K562 (cell line): ENCODE measurements around the gene KCNG1. TPM values are rescaled to one million over a fixed set of nuclear protein-coding genes. Genes with fewer than 3 reads are reported as not detected.

Experiments used
- ATAC-seq: fragments of 200-7000 bp; cut with Tn5 transposase; 3 replicates; pipeline ENCODE4 v1.9.1; 2020; ENCODE audit warnings: moderate library complexity
- BruUV-seq: library from RNA; stranded (reverse); fragments of 400-500 nt; replicated peaks from 2 replicates; lab custom pipeline; 2021; lab: Mats Ljungman, UMichigan
- CTCF ChIA-PET: fragments of 300-600 bp; formaldehyde crosslinking; extraction: SDS; loops from one replicate; lab custom pipeline; 2021; ENCODE audit warnings: low intra/inter-chr PET ratio; lab: Yijun Ruan, JAX
- POLR2A ChIA-PET: fragments of 300-600, 350-650 bp; sonication (Branson Sonifier 250); formaldehyde crosslinking; extraction: SDS; loops from one replicate; lab custom pipeline; 2021; ENCODE audit warnings: antibody characterized with exemption, inconsistent platforms; lab: Yijun Ruan, JAX
- DNase-seq, 4 experiments: peaks; one replicate each; pipeline versions ENCODE4 v3.0.0 to v3.0.0-alpha.2; 2011 to 2018; ENCODE audit warnings: low spot score in 3 of 4, mixed read lengths in 3 of 4; ENCODE audit errors: extremely low read depth in 1 of 4
- FAIRE-seq: peaks from 2 replicates; lab custom pipeline; 2011; peaks lifted over from hg19 to GRCh38; lab: Jason Lieb, UNC
- H2AFZ ChIP-seq: 2 replicates; pipeline ENCODE4 v1.6.0; 2011; ENCODE audit warnings: low read depth, low read length, control low read depth, inconsistent platforms
- H3K27ac ChIP-seq: fragments of 200-600 bp; 3 replicates; pipeline ENCODE4 v1.8.0; 2011; ENCODE audit warnings: low read depth, mild to moderate bottlenecking, control low read depth, inconsistent platforms, low read length, moderate library complexity, mixed read lengths; ENCODE audit errors: extremely low read depth
- H3K27me3 ChIP-seq, 2 experiments: fragments of 300-600 bp in 1 of 2; 2 replicates in 1 of 2; 3 replicates in 1 of 2; pipeline versions ENCODE4 v1.6.0 to v1.8.0; 2011; ENCODE audit warnings: inconsistent platforms in 2 of 2, low read length in 2 of 2, mild to moderate bottlenecking in 1 of 2, mixed read lengths in 1 of 2, moderate library complexity in 1 of 2; ENCODE audit not compliant: control insufficient read depth in 2 of 2, insufficient read depth in 2 of 2
- H3K36me3 ChIP-seq: fragments of 300-600 bp; 3 replicates; pipeline ENCODE4 v1.8.0; 2011; ENCODE audit warnings: mild to moderate bottlenecking, low read length, inconsistent platforms; ENCODE audit not compliant: control insufficient read depth, insufficient read depth
- H3K4me1 ChIP-seq, 2 experiments: fragments of 200-600 bp in 1 of 2; replicated peaks in 1 of 2; 2 replicates in 1 of 2; 3 replicates in 1 of 2; pipeline versions ENCODE4 v1.5.1 to v1.8.0; 2011; ENCODE audit warnings: inconsistent platforms in 2 of 2, low read length in 2 of 2, mild to moderate bottlenecking in 1 of 2, mixed read lengths in 1 of 2, moderate library complexity in 1 of 2; ENCODE audit not compliant: control insufficient read depth in 2 of 2, insufficient read depth in 2 of 2
- H3K4me2 ChIP-seq: 2 replicates; pipeline ENCODE4 v1.6.1; 2011; ENCODE audit warnings: low read length, control low read depth, inconsistent platforms, mixed read lengths; ENCODE audit not compliant: insufficient read depth
- H3K4me3 ChIP-seq: fragments of 200-600 bp; sonication (generic), shearing (Covaris generic); 2 replicates; pipeline ENCODE4 v1.5.1; 2016; ENCODE audit warnings: control low read depth, inconsistent platforms
- H3K79me2 ChIP-seq: fragments of 200-600 bp; 3 replicates; pipeline ENCODE4 v1.8.0; 2011; ENCODE audit warnings: low read length, inconsistent platforms; ENCODE audit not compliant: control insufficient read depth, insufficient read depth
- H3K9ac ChIP-seq, 2 experiments: 2 replicates each; pipeline versions ENCODE4 v1.6.0 to v1.6.1; 2011; ENCODE audit warnings: low read depth in 2 of 2, low read length in 2 of 2, control low read depth in 1 of 2, inconsistent platforms in 1 of 2, mild to moderate bottlenecking in 1 of 2, mixed read lengths in 1 of 2; ENCODE audit not compliant: insufficient read depth in 1 of 2
- H3K9me1 ChIP-seq: one replicate; pipeline ENCODE4 v1.6.0; 2011; ENCODE audit warnings: inconsistent platforms, mild to moderate bottlenecking, low read length, moderate library complexity; ENCODE audit not compliant: control insufficient read depth, insufficient read depth
- H3K9me3 ChIP-seq: replicated peaks from 2 replicates; pipeline ENCODE4 v1.5.1; 2011; ENCODE audit warnings: low read depth, low read length, inconsistent platforms; ENCODE audit not compliant: control insufficient read depth, insufficient read depth
- H4K20me1 ChIP-seq: replicated peaks from 2 replicates; pipeline ENCODE4 v1.6.1; 2011; ENCODE audit warnings: low read length, inconsistent platforms, mixed read lengths; ENCODE audit not compliant: control insufficient read depth, insufficient read depth
- ARID1B ChIP-seq: fragments of 450-650 bp; IDR thresholded peaks from 2 replicates; pipeline ENCODE4 v1.6.1; 2016; ENCODE audit warnings: antibody characterized with exemption, mild to moderate bottlenecking, inconsistent platforms
- CSDE1 ChIP-seq, 2 experiments: fragments of 450-650 bp; IDR thresholded peaks; 2 replicates each; pipeline ENCODE4 v1.6.1; 2016; ENCODE audit warnings: mild to moderate bottlenecking in 1 of 2
- ESRRA ChIP-seq: fragments of 450-650 bp; IDR thresholded peaks from 2 replicates; pipeline ENCODE4 v1.6.1; 2014; ENCODE audit warnings: low read depth, mild to moderate bottlenecking, moderate library complexity, borderline replicate concordance
- FOXA3 ChIP-seq, 2 experiments: fragments of 450-650 bp in 1 of 2; sonication (generic) in 1 of 2; formaldehyde crosslinking; IDR thresholded peaks in 1 of 2; conservative IDR thresholded peaks in 1 of 2; 2 replicates each; pipeline versions ENCODE4 v1.4.0 to v1.8.0; 2020 to 2022; ENCODE audit warnings: mild to moderate bottlenecking in 2 of 2, missing genetic modification reagents in 1 of 2
- HCFC1 ChIP-seq: IDR thresholded peaks from 2 replicates; pipeline ENCODE4 v1.6.1; 2012; ENCODE audit warnings: low read depth, low read length, improper control_type of control experiment
- HDGF ChIP-seq: fragments of 450-650 bp; IDR thresholded peaks from 2 replicates; pipeline ENCODE4 v1.6.1; 2016
- JUNB ChIP-seq: fragments of 450-650 bp; formaldehyde crosslinking; conservative IDR thresholded peaks from 2 replicates; pipeline ENCODE4 v1.4.0; 2020; ENCODE audit warnings: mild to moderate bottlenecking
- STAG1 ChIP-seq: sonication (generic); formaldehyde crosslinking; IDR thresholded peaks from 2 replicates; pipeline ENCODE4 v1.5.0; 2020; ENCODE audit warnings: missing genetic modification reagents, borderline replicate concordance
- ZC3H4 ChIP-seq: sonication (generic); formaldehyde crosslinking; IDR thresholded peaks from 2 replicates; pipeline ENCODE4 v1.9.0; 2021; ENCODE audit warnings: missing genetic modification reagents, borderline replicate concordance
- ZNF764 ChIP-seq: fragments of 250-450 bp; sonication (Bioruptor Pico); IDR thresholded peaks from 2 replicates; pipeline ENCODE4 v1.4.0; 2020; ENCODE audit warnings: low read depth, mild to moderate bottlenecking, moderate library complexity
- WGBS: fragments of 100-300 bp; shearing (Covaris generic); methylation state at CpG from one replicate; pipeline ENCODE4 v1.1.6; 2016; ENCODE audit warnings: low coverage, mixed read lengths; ENCODE audit not compliant: insufficient coverage; ENCODE audit errors: missing lambda C conversion rate; 5-methylcytosine and 5-hydroxymethylcytosine counted together
- in situ Hi-C: fragments of 300-500 bp; cut with MboI; formaldehyde crosslinking; loops from 4 replicates; pipeline ENCODE4 v1.15.0; 2018; ENCODE audit warnings: inconsistent platforms, mixed read lengths
- intact Hi-C: fragments of 100-400 bp; cut with micrococcal nuclease; formaldehyde crosslinking; loops from 2 replicates; pipeline ENCODE4 v1.14.2; 2022
- polyA plus RNA-seq, 8 experiments: library from polyadenylated mRNA; depleted of rRNA in 4 of 8; stranded (reverse) in 5 of 8; unstranded in 3 of 8; fragments of >200 nt; fragmentation: Nextera tagmentation in 2 of 8; fragmentation: Illumina TruSeq in 1 of 8; extraction: Ambion mirVana in 2 of 8; extraction: Trizol in 1 of 8; gene quantifications; 2 replicates each; pipeline versions ENCODE4 v1.2.1 to v1.2.3, GENCODE V29; 2011 to 2014; ENCODE audit warnings: inconsistent platforms in 1 of 8, missing spikeins in 1 of 8
- total RNA-seq, 7 experiments: library from RNA; depleted of rRNA in 6 of 7; stranded (reverse); fragments of >200 nt in 6 of 7; fragmentation: Illumina TruSeq in 2 of 7; extraction: Trizol in 2 of 7; gene quantifications; 2 replicates each; pipeline versions ENCODE4 v1.2.1 to v1.2.3, GENCODE V29; 2011 to 2021; ENCODE audit warnings: low replicate concordance in 1 of 7
- TF ChIP-seq, protein P1 (sequence below): sonication (generic); formaldehyde crosslinking; IDR thresholded peaks from 2 replicates; pipeline ENCODE4 v1.8.1; 2023; ENCODE audit warnings: mild to moderate bottlenecking, missing genetic modification reagents
- TF ChIP-seq, protein P2 (sequence below): fragments of 450-650 bp; IDR thresholded peaks from one replicate; pipeline ENCODE4 v1.6.1; 2018; ENCODE audit warnings: mild to moderate bottlenecking, moderate library complexity; ENCODE audit not compliant: partially characterized antibody
- TF ChIP-seq, protein P3 (sequence below), 2 experiments: fragments of 250-450 bp in 1 of 2; fragments of 450-650 bp in 1 of 2; sonication (Bioruptor Pico) in 1 of 2; IDR thresholded peaks; 2 replicates each; pipeline versions ENCODE4 v1.6.1 to v1.8.0; 2016 to 2021; ENCODE audit warnings: mild to moderate bottlenecking in 2 of 2, moderate library complexity in 2 of 2, missing compliant biosample characterization in 1 of 2, missing genetic modification characterization in 1 of 2
- TF ChIP-seq, protein P4 (sequence below): fragments of 450-650 bp; formaldehyde crosslinking; IDR thresholded peaks from 2 replicates; pipeline ENCODE4 v1.4.0; 2020; ENCODE audit warnings: mild to moderate bottlenecking, moderate library complexity
- TF ChIP-seq, protein P5 (sequence below): fragments of 250-450 bp; sonication (Bioruptor Pico); IDR thresholded peaks from 2 replicates; pipeline ENCODE4 v1.8.0; 2021; ENCODE audit warnings: moderate library complexity, mild to moderate bottlenecking, inconsistent platforms
- TF ChIP-seq, protein P6 (sequence below), 3 experiments: fragments of 200-800 bp in 1 of 3; sonication (Bioruptor generic) in 1 of 3; sonication (generic) in 1 of 3; formaldehyde crosslinking in 1 of 3; IDR thresholded peaks; 2 replicates each; pipeline versions ENCODE4 v1.6.1 to v1.8.0; 2016 to 2022; ENCODE audit warnings: mild to moderate bottlenecking in 2 of 3, missing compliant biosample characterization in 2 of 3, missing genetic modification characterization in 2 of 3, missing genetic modification reagents in 1 of 3

Gene KCNG1
- total and polyA plus RNA-seq, 9 of the 15 experiments (the other 6 are each of a cell fraction or from before 2014, with no cell fraction given) = 0.06 to 1.5 (median 0.22) TPM; not detected in 2

DNA sequence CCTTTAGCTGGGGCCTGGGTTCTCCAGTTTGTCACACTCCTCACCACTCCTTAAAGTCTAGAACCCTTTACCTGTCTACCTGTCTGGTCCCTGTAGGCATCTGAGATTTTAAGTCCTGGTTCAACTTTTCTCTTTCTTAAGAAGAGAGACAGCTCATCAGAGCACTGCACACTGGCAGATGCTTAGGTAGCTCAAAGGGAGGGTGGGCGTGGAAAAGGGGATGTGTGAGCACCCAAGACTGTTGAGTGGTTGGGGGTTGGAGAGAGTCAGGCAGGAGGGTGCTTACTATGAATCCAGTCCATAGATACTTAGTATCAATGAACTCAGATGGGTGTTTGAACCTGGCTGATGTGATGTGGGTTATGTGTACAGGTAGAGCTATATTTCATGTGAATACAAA, 6.6 kb upstream of the KCNG1 start:
- ChIA-PET POLR2A (interaction anchor here (1.1 kb wide), 1 partner anchor 340 kb away, joined by 3 read pairs; no protein-coding TSS in a partner anchor), CTCF (no interaction called here)
- BruUV-seq = no TSS peak
- H3K4me3 ChIP-seq = no peak overlapping the region
- no peaks in the 10 kb centered on the region for H3K36me3 ChIP-seq
- peaks cover 8 to 31% of the 10 kb centered on the region in 2 experiments; a peak in 4 of 5 replicates for H3K27me3 ChIP-seq
- WGBS = 0% methylated on average over 1 of the region's 1 CpG
- H3K9me1 ChIP-seq = no peaks in the 10 kb centered on the region
- no peak overlapping the region for H3K4me2 ChIP-seq
- H4K20me1 ChIP-seq = no peaks in the 10 kb centered on the region
- no peak overlapping the region for H3K27ac ChIP-seq
- in situ Hi-C loops (no loop called here), intact Hi-C loops (no loop called here)
- ATAC-seq (no peak), DNase-seq (no peak), FAIRE-seq (no peak)
- H2AFZ ChIP-seq = no peak overlapping the region
- H3K79me2 ChIP-seq = no peaks in the 10 kb centered on the region
- H3K4me1 ChIP-seq = peaks cover 0 to 11% of the 10 kb centered on the region in 2 experiments; a peak in 2 of 5 replicates
- H3K9me3 ChIP-seq = no peaks in the 10 kb centered on the region
- no peak overlapping the region for H3K9ac ChIP-seq
- no peak for TF ChIP-seq HCFC1
- TF ChIP-seq, protein P1, sequence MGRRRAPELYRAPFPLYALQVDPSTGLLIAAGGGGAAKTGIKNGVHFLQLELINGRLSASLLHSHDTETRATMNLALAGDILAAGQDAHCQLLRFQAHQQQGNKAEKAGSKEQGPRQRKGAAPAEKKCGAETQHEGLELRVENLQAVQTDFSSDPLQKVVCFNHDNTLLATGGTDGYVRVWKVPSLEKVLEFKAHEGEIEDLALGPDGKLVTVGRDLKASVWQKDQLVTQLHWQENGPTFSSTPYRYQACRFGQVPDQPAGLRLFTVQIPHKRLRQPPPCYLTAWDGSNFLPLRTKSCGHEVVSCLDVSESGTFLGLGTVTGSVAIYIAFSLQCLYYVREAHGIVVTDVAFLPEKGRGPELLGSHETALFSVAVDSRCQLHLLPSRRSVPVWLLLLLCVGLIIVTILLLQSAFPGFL (CRISPR knock-in tag) = no peak
- TF ChIP-seq, protein P2, sequence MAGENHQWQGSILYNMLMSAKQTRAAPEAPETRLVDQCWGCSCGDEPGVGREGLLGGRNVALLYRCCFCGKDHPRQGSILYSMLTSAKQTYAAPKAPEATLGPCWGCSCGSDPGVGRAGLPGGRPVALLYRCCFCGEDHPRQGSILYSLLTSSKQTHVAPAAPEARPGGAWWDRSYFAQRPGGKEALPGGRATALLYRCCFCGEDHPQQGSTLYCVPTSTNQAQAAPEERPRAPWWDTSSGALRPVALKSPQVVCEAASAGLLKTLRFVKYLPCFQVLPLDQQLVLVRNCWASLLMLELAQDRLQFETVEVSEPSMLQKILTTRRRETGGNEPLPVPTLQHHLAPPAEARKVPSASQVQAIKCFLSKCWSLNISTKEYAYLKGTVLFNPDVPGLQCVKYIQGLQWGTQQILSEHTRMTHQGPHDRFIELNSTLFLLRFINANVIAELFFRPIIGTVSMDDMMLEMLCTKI = no peak
- TF ChIP-seq ZNF764 (CRISPR knock-in tag) = no peak
- TF ChIP-seq, protein P3, sequence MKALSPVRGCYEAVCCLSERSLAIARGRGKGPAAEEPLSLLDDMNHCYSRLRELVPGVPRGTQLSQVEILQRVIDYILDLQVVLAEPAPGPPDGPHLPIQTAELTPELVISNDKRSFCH (CRISPR knock-in tag; IDR thresholded peaks at IDR 0.05) = no peak
- TF ChIP-seq, protein P3 (tag; IDR thresholded peaks at IDR 0.05) = no peak
- TF ChIP-seq, protein P4, sequence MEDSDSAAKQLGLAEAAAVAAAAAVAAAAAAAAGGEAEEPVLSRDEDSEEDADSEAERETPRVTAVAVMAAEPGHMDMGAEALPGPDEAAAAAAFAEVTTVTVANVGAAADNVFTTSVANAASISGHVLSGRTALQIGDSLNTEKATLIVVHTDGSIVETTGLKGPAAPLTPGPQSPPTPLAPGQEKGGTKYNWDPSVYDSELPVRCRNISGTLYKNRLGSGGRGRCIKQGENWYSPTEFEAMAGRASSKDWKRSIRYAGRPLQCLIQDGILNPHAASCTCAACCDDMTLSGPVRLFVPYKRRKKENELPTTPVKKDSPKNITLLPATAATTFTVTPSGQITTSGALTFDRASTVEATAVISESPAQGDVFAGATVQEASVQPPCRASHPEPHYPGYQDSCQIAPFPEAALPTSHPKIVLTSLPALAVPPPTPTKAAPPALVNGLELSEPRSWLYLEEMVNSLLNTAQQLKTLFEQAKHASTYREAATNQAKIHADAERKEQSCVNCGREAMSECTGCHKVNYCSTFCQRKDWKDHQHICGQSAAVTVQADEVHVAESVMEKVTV (CRISPR knock-in tag) = no peak
- TF ChIP-seq, protein P5, sequence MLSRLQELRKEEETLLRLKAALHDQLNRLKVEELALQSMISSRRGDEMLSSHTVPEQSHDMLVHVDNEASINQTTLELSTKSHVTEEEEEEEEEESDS (CRISPR knock-in tag) = no peak
- TF ChIP-seq FOXA3 (CRISPR knock-in tag; conservative IDR thresholded peaks at IDR 0.05 in 1 of 2, IDR thresholded peaks at IDR 0.05 in 1 of 2) = no peak
- TF ChIP-seq, protein P6, sequence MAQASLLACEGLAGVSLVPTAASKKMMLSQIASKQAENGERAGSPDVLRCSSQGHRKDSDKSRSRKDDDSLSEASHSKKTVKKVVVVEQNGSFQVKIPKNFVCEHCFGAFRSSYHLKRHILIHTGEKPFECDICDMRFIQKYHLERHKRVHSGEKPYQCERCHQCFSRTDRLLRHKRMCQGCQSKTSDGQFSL (CRISPR knock-in tag; IDR thresholded peaks at IDR 0.05) = no peak
- TF ChIP-seq, protein P6 (tag; IDR thresholded peaks at IDR 0.05) = no peak
- TF ChIP-seq ESRRA = no peak
- TF ChIP-seq HDGF = no peak
- TF ChIP-seq CSDE1 (IDR thresholded peaks at IDR 0.05) = no peak
- no peak for TF ChIP-seq ZC3H4 (CRISPR knock-in tag)
- TF ChIP-seq ARID1B = no peak
- TF ChIP-seq STAG1 (CRISPR knock-in tag) = no peak
- TF ChIP-seq JUNB (CRISPR knock-in tag) = no peak
